ENCODE data around the gene PNPLA3. TPM values are rescaled to one million over a fixed set of nuclear protein-coding genes. Genes with fewer than 3 reads are reported as not detected.

Gene PNPLA3
- total RNA-seq, 1 experiment from 2014 or later: 4.9 TPM

- in situ Hi-C loops (cut with HindIII; ENCODE audit: low pct_unique_long_range_greater_than_20kb, low sequenced_read_pairs): no loop called here
- H3K27ac ChIP-seq (ENCODE audit: low read length): no peak overlapping the region
- no peaks in the 10 kb centered on the region for H3K27me3 ChIP-seq (ENCODE audit: control insufficient read depth, insufficient read depth, low read length)
- no peaks in the 10 kb centered on the region for H3K9me3 ChIP-seq (ENCODE audit: control insufficient read depth, insufficient read depth, low read depth, low read length)
- intact Hi-C loops (cut with micrococcal nuclease; ENCODE audit: unreplicated experiment): no loop called here
- no TSS peak for BruUV-seq (replicated peaks)
- no peak overlapping the region for H3K4me3 ChIP-seq (ENCODE audit: low read depth in 2 of 2, low read length in 2 of 2)
- ATAC-seq (no peak), DNase-seq (ENCODE audit: low read depth, low spot score) (no peak)
- H3K4me1 ChIP-seq (ENCODE audit: control insufficient read depth, insufficient read depth, low read length): no peaks in the 10 kb centered on the region
- H3K36me3 ChIP-seq (ENCODE audit: control insufficient read depth, insufficient read depth, low read length): no peaks in the 10 kb centered on the region
- ChIA-PET CTCF (no interaction called here), POLR2A (no interaction called here)
- TF ChIP-seq REST (IDR thresholded peaks at IDR 0.05; ENCODE audit: insufficient read depth in 1 of 2, low read depth in 2 of 2, low read length in 1 of 2): no peak
- TF ChIP-seq CTCF (IDR thresholded peaks at IDR 0.05): no peak
- TF ChIP-seq SIN3A (IDR thresholded peaks at IDR 0.05; ENCODE audit: borderline replicate concordance, insufficient read depth, low read depth, low read length): no peak
Measured at GRCh38 chr22:43881091-43882061, 42.2 kb upstream of the PNPLA3 start.

GRCh38 chr22:43882122-43882767 is 41.4 kb upstream of the PNPLA3 start:
- ATAC-seq (no peak), DNase-seq (ENCODE audit: low read depth, low spot score) (no peak)
- no peak overlapping the region for H3K4me3 ChIP-seq (ENCODE audit: low read depth in 2 of 2, low read length in 2 of 2)
- no peaks in the 10 kb centered on the region for H3K36me3 ChIP-seq (ENCODE audit: control insufficient read depth, insufficient read depth, low read length)
- TF ChIP-seq REST (IDR thresholded peaks at IDR 0.05; ENCODE audit: insufficient read depth in 1 of 2, low read depth in 2 of 2, low read length in 1 of 2): no peak
- TF ChIP-seq TCF7L2 (IDR thresholded peaks at IDR 0.05; ENCODE audit: low read depth, low read length): no peak
- no peak for TF ChIP-seq SIN3A (IDR thresholded peaks at IDR 0.05; ENCODE audit: borderline replicate concordance, insufficient read depth, low read depth, low read length)
- no peak for TF ChIP-seq POLR2AphosphoS5 (IDR thresholded peaks at IDR 0.05; ENCODE audit: low read depth, low read length)
- no peak for TF ChIP-seq CTCF (IDR thresholded peaks at IDR 0.05)
- in situ Hi-C loops (cut with HindIII; ENCODE audit: low pct_unique_long_range_greater_than_20kb, low sequenced_read_pairs) (no loop called here), intact Hi-C loops (cut with micrococcal nuclease; ENCODE audit: unreplicated experiment) (no loop called here)
- no peak overlapping the region for H3K27ac ChIP-seq (ENCODE audit: low read length)
- CTCF ChIA-PET: interaction anchor here (1.0 to 1.4 kb wide), 2 partner anchors 23 to 70 kb away, joined by 3 to 6 read pairs; partner anchors contain the start of gene EFCAB6
- no peaks in the 10 kb centered on the region for H3K4me1 ChIP-seq (ENCODE audit: control insufficient read depth, insufficient read depth, low read length)
- POLR2A ChIA-PET: no interaction called here
- no peaks in the 10 kb centered on the region for H3K27me3 ChIP-seq (ENCODE audit: control insufficient read depth, insufficient read depth, low read length)
- no TSS peak for BruUV-seq (replicated peaks)
- H3K9me3 ChIP-seq (ENCODE audit: control insufficient read depth, insufficient read depth, low read depth, low read length): no peaks in the 10 kb centered on the region

All from Panc1 (cell line).